Immature natural killer cell (primary cell): ENCODE results near the gene SYT2. TPM values are rescaled to one million over a fixed set of nuclear protein-coding genes. Genes with fewer than 3 reads are reported as not detected.
"Not testable (repeated sequence)": the region's sequence is repeated elsewhere in the genome, so short reads cannot be mapped to it uniquely, and the experiment has no call there.

ENCODE experiments used
- DNase-seq, 3 donors: peaks; one replicate each; pipeline ENCODE4 v3.0.0; 2022; ENCODE audit warnings: mixed read lengths in 1 of 3
- H3K27ac Mint-ChIP-seq, 6 donors: one replicate each; pipeline ENCODE4 v1.8.0; 2020; ENCODE audit warnings: mixed read lengths in 6 of 6, mild to moderate bottlenecking in 5 of 6, inconsistent platforms in 4 of 6, moderate library complexity in 3 of 6
- H3K27me3 Mint-ChIP-seq, 3 donors: one replicate each; pipeline ENCODE4 v1.8.0; 2020 to 2021; ENCODE audit warnings: low read depth in 3 of 3, mild to moderate bottlenecking in 3 of 3, mixed read lengths in 3 of 3, moderate library complexity in 3 of 3, inconsistent platforms in 1 of 3
- H3K36me3 Mint-ChIP-seq, 3 donors: one replicate each; pipeline ENCODE4 v1.8.0; 2020; ENCODE audit warnings: mixed read lengths in 3 of 3, inconsistent platforms in 2 of 3, mild to moderate bottlenecking in 2 of 3
- H3K4me1 Mint-ChIP-seq, 2 donors: one replicate each; pipeline ENCODE4 v1.8.0; 2020; ENCODE audit warnings: inconsistent platforms in 2 of 2, mild to moderate bottlenecking in 2 of 2, mixed read lengths in 2 of 2, moderate library complexity in 1 of 2
- H3K4me3 Mint-ChIP-seq, 5 donors: one replicate each; pipeline ENCODE4 v1.8.0; 2020; ENCODE audit warnings: mild to moderate bottlenecking in 5 of 5, mixed read lengths in 5 of 5, inconsistent platforms in 3 of 5, moderate library complexity in 3 of 5
- H3K9me3 Mint-ChIP-seq, 6 donors: one replicate each; pipeline ENCODE4 v1.8.0; 2020; ENCODE audit warnings: mild to moderate bottlenecking in 6 of 6, mixed read lengths in 6 of 6, inconsistent platforms in 4 of 6, moderate library complexity in 3 of 6
- polyA plus RNA-seq, 3 donors: library from polyadenylated mRNA; unstranded; fragments of 300-500 nt; fragmentation: Illumina TruSeq; gene quantifications; one replicate each; pipeline ENCODE4 v1.2.3, GENCODE V29; 2021

SYT2 gene
- polyA plus RNA-seq, 3 donors from 2014 or later: 0.09 TPM; not detected in 2

GRCh38 chr1:202627036-202627435 lies 83.2 kb downstream of the SYT2 start:
- not testable (repeated sequence) for DNase-seq, H3K9me3 Mint-ChIP-seq, H3K36me3 Mint-ChIP-seq, H3K27me3 Mint-ChIP-seq, H3K27ac Mint-ChIP-seq
- H3K4me1 Mint-ChIP-seq: peaks cover 56 to 57% of the 10 kb centered on the region in 2 donors
- H3K4me3 Mint-ChIP-seq: peak overlapping the region in 3 of 5 donors; percentile 34 to 46 (median 38)

- peaks cover 3 to 5% (median 4%) of the 10 kb centered on the region in 3 donors for H3K27me3 Mint-ChIP-seq
- no peaks in the 10 kb centered on the region for H3K36me3 Mint-ChIP-seq
- H3K27ac Mint-ChIP-seq: no peak overlapping the region
- H3K9me3 Mint-ChIP-seq: no peaks in the 10 kb centered on the region
- peak overlapping the region in 2 of 5 donors; percentile 4 to 14 for H3K4me3 Mint-ChIP-seq
- DNase-seq: peak; percentile 53 to 62 (median 58)
- peaks cover 46% of the 10 kb centered on the region in 2 donors for H3K4me1 Mint-ChIP-seq
These were observed 84.6 kb downstream of the SYT2 start for GRCh38 chr1:202625416-202626360.

- no peaks in the 10 kb centered on the region for H3K9me3 Mint-ChIP-seq
- H3K4me1 Mint-ChIP-seq: peaks cover 38 to 40% of the 10 kb centered on the region in 2 donors
- no peak for DNase-seq
- no peaks in the 10 kb centered on the region for H3K36me3 Mint-ChIP-seq
- H3K4me3 Mint-ChIP-seq: no peak overlapping the region
- peaks cover 0 to 5% (median 1%) of the 10 kb centered on the region in 3 donors for H3K27me3 Mint-ChIP-seq
- no peak overlapping the region for H3K27ac Mint-ChIP-seq
These were observed 85.5 kb downstream of the SYT2 start for GRCh38 chr1:202624781-202625108.

GRCh38 chr1:202624088-202624780 lies 86.0 kb downstream of the SYT2 start:
- no peak overlapping the region for H3K27ac Mint-ChIP-seq
- no peaks in the 10 kb centered on the region for H3K9me3 Mint-ChIP-seq
- H3K27me3 Mint-ChIP-seq: peaks cover 0 to 2% (median 1%) of the 10 kb centered on the region in 3 donors
- H3K36me3 Mint-ChIP-seq: no peaks in the 10 kb centered on the region
- DNase-seq: no peak
- H3K4me3 Mint-ChIP-seq: no peak overlapping the region
- peaks cover 33 to 37% of the 10 kb centered on the region in 2 donors for H3K4me1 Mint-ChIP-seq

GRCh38 chr1:202623476-202623875 lies 86.8 kb downstream of the SYT2 start:
- H3K9me3 Mint-ChIP-seq, H3K36me3 Mint-ChIP-seq, H3K27ac Mint-ChIP-seq, H3K4me3 Mint-ChIP-seq, DNase-seq, H3K27me3 Mint-ChIP-seq: not testable (repeated sequence)
- peaks cover 28 to 35% of the 10 kb centered on the region in 2 donors for H3K4me1 Mint-ChIP-seq

- no peak overlapping the region for H3K4me3 Mint-ChIP-seq
- H3K4me1 Mint-ChIP-seq: peaks cover 28 to 35% of the 10 kb centered on the region in 2 donors
- H3K27ac Mint-ChIP-seq: no peak overlapping the region
- no peak for DNase-seq
- H3K27me3 Mint-ChIP-seq: peaks cover 0 to 2% (median 1%) of the 10 kb centered on the region in 3 donors
- H3K36me3 Mint-ChIP-seq: no peaks in the 10 kb centered on the region
- H3K9me3 Mint-ChIP-seq: no peaks in the 10 kb centered on the region
These were observed 87.2 kb downstream of the SYT2 start for GRCh38 chr1:202623075-202623474.

- peaks cover 23 to 33% of the 10 kb centered on the region in 2 donors for H3K4me1 Mint-ChIP-seq
- no peak overlapping the region for H3K27ac Mint-ChIP-seq
- H3K27me3 Mint-ChIP-seq: peaks cover 0 to 2% (median 1%) of the 10 kb centered on the region in 3 donors
- H3K9me3 Mint-ChIP-seq: no peaks in the 10 kb centered on the region
- H3K4me3 Mint-ChIP-seq: no peak overlapping the region
- no peak for DNase-seq
- no peaks in the 10 kb centered on the region for H3K36me3 Mint-ChIP-seq
These were observed 87.9 kb downstream of the SYT2 start for GRCh38 chr1:202622388-202622787.

GRCh38 chr1:202621446-202621845 lies 88.8 kb downstream of the SYT2 start:
- H3K27me3 Mint-ChIP-seq: peaks cover 0 to 2% (median 1%) of the 10 kb centered on the region in 3 donors
- H3K9me3 Mint-ChIP-seq: no peaks in the 10 kb centered on the region
- H3K36me3 Mint-ChIP-seq: no peaks in the 10 kb centered on the region
- no peak overlapping the region for H3K4me3 Mint-ChIP-seq
- H3K4me1 Mint-ChIP-seq: peaks cover 24 to 33% of the 10 kb centered on the region in 2 donors
- H3K27ac Mint-ChIP-seq: no peak overlapping the region
- no peak for DNase-seq

- H3K4me3 Mint-ChIP-seq, DNase-seq, H3K27ac Mint-ChIP-seq, H3K27me3 Mint-ChIP-seq, H3K36me3 Mint-ChIP-seq, H3K9me3 Mint-ChIP-seq: not testable (repeated sequence)
- H3K4me1 Mint-ChIP-seq: peaks cover 32 to 40% of the 10 kb centered on the region in 2 donors
These were observed 90.2 kb downstream of the SYT2 start for GRCh38 chr1:202620036-202620435.

- Mint-ChIP-seq H3K27me3 (peaks cover 0 to 4% (median 1%) of the 10 kb centered on the region in 3 donors), H3K4me1 (peaks cover 37 to 45% of the 10 kb centered on the region in 2 donors), H3K9me3 (no peaks in the 10 kb centered on the region), H3K36me3 (no peaks in the 10 kb centered on the region), H3K4me3 (no peak overlapping the region), H3K27ac (no peak overlapping the region)
- no peak for DNase-seq
These were observed 90.7 kb downstream of the SYT2 start for GRCh38 chr1:202619505-202619904.

- H3K27me3 Mint-ChIP-seq, H3K4me3 Mint-ChIP-seq, H3K27ac Mint-ChIP-seq, H3K36me3 Mint-ChIP-seq, H3K9me3 Mint-ChIP-seq, DNase-seq: not testable (repeated sequence)
- H3K4me1 Mint-ChIP-seq: peaks cover 41 to 46% of the 10 kb centered on the region in 2 donors
These were observed 91.2 kb downstream of the SYT2 start for GRCh38 chr1:202619012-202619411.

- peaks cover 41 to 46% of the 10 kb centered on the region in 2 donors for H3K4me1 Mint-ChIP-seq
- H3K4me3 Mint-ChIP-seq: peak overlapping the region; percentile 3 to 68 (median 44)
- peaks cover 0 to 3% (median 2%) of the 10 kb centered on the region in 3 donors for H3K27me3 Mint-ChIP-seq
- peak overlapping the region in 1 of 6 donors; percentile 33 for H3K27ac Mint-ChIP-seq
- peaks cover 0 to 4% (median 0%) of the 10 kb centered on the region in 3 donors for H3K36me3 Mint-ChIP-seq
- DNase-seq: no peak
- H3K9me3 Mint-ChIP-seq: no peaks in the 10 kb centered on the region
These were observed 93.8 kb downstream of the SYT2 start for GRCh38 chr1:202616355-202616915.

GRCh38 chr1:202615501-202616354 lies 94.5 kb downstream of the SYT2 start:
- H3K4me1 Mint-ChIP-seq: peaks cover 41 to 46% of the 10 kb centered on the region in 2 donors
- H3K27ac Mint-ChIP-seq: peak overlapping the region in 2 of 6 donors; percentile 50 to 53
- H3K36me3 Mint-ChIP-seq: peaks cover 0 to 4% (median 0%) of the 10 kb centered on the region in 3 donors
- H3K9me3 Mint-ChIP-seq: no peaks in the 10 kb centered on the region
- peaks cover 0 to 3% (median 2%) of the 10 kb centered on the region in 3 donors for H3K27me3 Mint-ChIP-seq
- peak overlapping the region; percentile 3 to 68 (median 44) for H3K4me3 Mint-ChIP-seq
- no peak for DNase-seq
